Osteoblast (primary cell): ENCODE results near the gene GOLGA8J. TPM values are rescaled to one million over a fixed set of nuclear protein-coding genes. Genes with fewer than 3 reads are reported as not detected.

Experiments used
- DNase-seq: peaks from one replicate; pipeline ENCODE4 v3.0.0; 2011; ENCODE audit warnings: low spot score, mixed read lengths; ENCODE audit not compliant: insufficient read length; ENCODE audit errors: missing footprints
- H2AFZ ChIP-seq: 2 replicates; pipeline ENCODE4 v1.6.0; 2011; ENCODE audit warnings: mild to moderate bottlenecking, low read length
- H3K27ac ChIP-seq: 2 replicates; pipeline ENCODE4 v1.5.1; 2011; ENCODE audit warnings: mild to moderate bottlenecking, low read depth, low read length, moderate library complexity
- H3K27me3 ChIP-seq: 2 replicates; pipeline ENCODE4 v1.6.0; 2012; ENCODE audit warnings: mild to moderate bottlenecking, control low read depth, inconsistent platforms, low read length, moderate library complexity; ENCODE audit not compliant: insufficient read depth
- H3K36me3 ChIP-seq: 2 replicates; pipeline ENCODE4 v1.5.1; 2011; ENCODE audit warnings: mild to moderate bottlenecking, low read length, control low read depth, moderate library complexity; ENCODE audit not compliant: insufficient read depth
- H3K4me1 ChIP-seq: 2 replicates; pipeline ENCODE4 v1.5.1; 2011; ENCODE audit warnings: mild to moderate bottlenecking, low read length, control low read depth, moderate library complexity; ENCODE audit not compliant: insufficient read depth
- H3K4me2 ChIP-seq: 2 replicates; pipeline ENCODE4 v1.6.0; 2011; ENCODE audit warnings: mild to moderate bottlenecking, low read length; ENCODE audit not compliant: insufficient read depth
- H3K4me3 ChIP-seq: fragments of 200-600 bp; sonication (generic); 3 replicates; pipeline ENCODE4 v1.5.1; 2012; ENCODE audit warnings: mild to moderate bottlenecking, low read length, inconsistent platforms; ENCODE audit not compliant: insufficient read depth
- H3K79me2 ChIP-seq: 2 replicates; pipeline ENCODE4 v1.6.0; 2012; ENCODE audit warnings: mild to moderate bottlenecking, low read length, control low read depth, inconsistent platforms; ENCODE audit not compliant: insufficient read depth
- H3K9me3 ChIP-seq: 2 replicates; pipeline ENCODE4 v1.5.1; 2011; ENCODE audit warnings: low read depth, low read length, control low read depth
- H4K20me1 ChIP-seq: 2 replicates; pipeline ENCODE4 v1.6.0; 2012; ENCODE audit warnings: mild to moderate bottlenecking, low read length, control low read depth; ENCODE audit not compliant: insufficient read depth
- CTCF ChIP-seq: IDR thresholded peaks from 2 replicates; pipeline ENCODE4 v1.5.1; 2011; ENCODE audit warnings: mild to moderate bottlenecking, low read depth, low read length, moderate library complexity; ENCODE audit errors: extremely low read depth
- total RNA-seq: library from RNA; depleted of rRNA; stranded (reverse); fragments of >200 nt; gene quantifications from 2 replicates; pipeline ENCODE4 v1.2.3, GENCODE V29; 2012

The GOLGA8J gene
- total RNA-seq, 1 donor: not detected

- no peak for DNase-seq
- Histone ChIP-seq H3K4me1 (no peaks in the 10 kb centered on the region), H4K20me1 (no peaks in the 10 kb centered on the region), H3K9me3 (no peaks in the 10 kb centered on the region), H3K79me2 (no peaks in the 10 kb centered on the region), H3K27me3 (peaks cover 11% of the 10 kb centered on the region), H3K27ac (no peak overlapping the region), H2AFZ (no peak overlapping the region), H3K36me3 (no peaks in the 10 kb centered on the region), H3K4me2 (no peak overlapping the region), H3K4me3 (no peak overlapping the region)
- TF ChIP-seq CTCF: no peak
Observed at GRCh38 chr15:30038667-30039523, 43.9 kb upstream of the GOLGA8J start.

- no peaks in the 10 kb centered on the region for H3K9me3 ChIP-seq
- no peaks in the 10 kb centered on the region for H3K36me3 ChIP-seq
- H3K4me2 ChIP-seq: no peak overlapping the region
- H2AFZ ChIP-seq: no peak overlapping the region
- no peak for DNase-seq
- H4K20me1 ChIP-seq: no peaks in the 10 kb centered on the region
- H3K27me3 ChIP-seq: peaks cover 11% of the 10 kb centered on the region
- H3K4me3 ChIP-seq: no peak overlapping the region
- no peaks in the 10 kb centered on the region for H3K4me1 ChIP-seq
- no peaks in the 10 kb centered on the region for H3K79me2 ChIP-seq
- TF ChIP-seq CTCF: no peak
- H3K27ac ChIP-seq: no peak overlapping the region
Observed at GRCh38 chr15:30041868-30042267, 40.9 kb upstream of the GOLGA8J start.

- TF ChIP-seq CTCF: no peak
- H3K4me3 ChIP-seq: no peak overlapping the region
- no peak overlapping the region for H3K4me2 ChIP-seq
- no peaks in the 10 kb centered on the region for H3K79me2 ChIP-seq
- H2AFZ ChIP-seq: no peak overlapping the region
- H3K9me3 ChIP-seq: no peaks in the 10 kb centered on the region
- H3K4me1 ChIP-seq: no peaks in the 10 kb centered on the region
- H3K27me3 ChIP-seq: peaks cover 10% of the 10 kb centered on the region
- no peak overlapping the region for H3K27ac ChIP-seq
- no peaks in the 10 kb centered on the region for H3K36me3 ChIP-seq
- DNase-seq: no peak
- H4K20me1 ChIP-seq: no peaks in the 10 kb centered on the region
Observed at GRCh38 chr15:30042556-30042955, 40.2 kb upstream of the GOLGA8J start.

- no peaks in the 10 kb centered on the region for H3K79me2 ChIP-seq
- peak; percentile 85 for DNase-seq
- H3K4me3 ChIP-seq: no peak overlapping the region
- no peaks in the 10 kb centered on the region for H3K9me3 ChIP-seq
- no peak for TF ChIP-seq CTCF
- no peak overlapping the region for H3K4me2 ChIP-seq
- H3K4me1 ChIP-seq: no peaks in the 10 kb centered on the region
- no peak overlapping the region for H2AFZ ChIP-seq
- no peak overlapping the region for H3K27ac ChIP-seq
- peaks cover 10% of the 10 kb centered on the region for H3K27me3 ChIP-seq
- no peaks in the 10 kb centered on the region for H4K20me1 ChIP-seq
- no peaks in the 10 kb centered on the region for H3K36me3 ChIP-seq
Observed at GRCh38 chr15:30043211-30043655, 39.5 kb upstream of the GOLGA8J start.
